COR-L47 (cell line): ENCODE data around the gene TMEM248.
"Not testable (repeated sequence)": the region's sequence is repeated elsewhere in the genome, so short reads cannot be mapped to it uniquely, and the experiment has no call there.

Source experiments
- DNase-seq: peaks from one replicate; lab custom pipeline; 2025; lab: John Stamatoyannopoulos, UW

TMEM248 gene

GRCh38 chr7:66920769-66921395, at the start of gene TMEM248:
TSS of gene TMEM248 (plus strand) at chr7:66921225. CDS start at chr7:66941866, 20,641 bp downstream.
- peak; percentile 81 for DNase-seq

GRCh38 chr7:66873476-66873875, 47.5 kb upstream of the TMEM248 start:
- no peak for DNase-seq

- DNase-seq: no peak
Observed at GRCh38 chr7:66877577-66878300, 43.3 kb upstream of the TMEM248 start.

GRCh38 chr7:66878301-66878685, 42.7 kb upstream of the TMEM248 start:
- DNase-seq: not testable (repeated sequence)

GRCh38 chr7:66880053-66880452, 41.0 kb upstream of the TMEM248 start:
- DNase-seq: no peak

GRCh38 chr7:66880577-66880976, 40.4 kb upstream of the TMEM248 start:
- not testable (repeated sequence) for DNase-seq

GRCh38 chr7:66883716-66884115, 37.3 kb upstream of the TMEM248 start:
- DNase-seq: no peak

- not testable (repeated sequence) for DNase-seq
Observed at GRCh38 chr7:66884556-66884955, 36.5 kb upstream of the TMEM248 start.

GRCh38 chr7:66886152-66886551, 34.9 kb upstream of the TMEM248 start:
- no peak for DNase-seq

GRCh38 chr7:66888223-66888622, 32.8 kb upstream of the TMEM248 start:
- DNase-seq: not testable (repeated sequence)

- DNase-seq: no peak
Observed at GRCh38 chr7:66894463-66895080, 26.5 kb upstream of the TMEM248 start.

- no peak for DNase-seq
Observed at GRCh38 chr7:66896441-66896840, 24.6 kb upstream of the TMEM248 start.

- DNase-seq: no peak
Observed at GRCh38 chr7:66899552-66900280, 21.3 kb upstream of the TMEM248 start.

- no peak for DNase-seq
Observed at GRCh38 chr7:66901941-66902843, 18.8 kb upstream of the TMEM248 start.

- no peak for DNase-seq
Observed at GRCh38 chr7:66902844-66903180, 18.2 kb upstream of the TMEM248 start.

GRCh38 chr7:66903360-66904062, 17.5 kb upstream of the TMEM248 start:
- DNase-seq: no peak

GRCh38 chr7:66904063-66904593, 16.9 kb upstream of the TMEM248 start:
- no peak for DNase-seq

GRCh38 chr7:66905278-66905677, 15.7 kb upstream of the TMEM248 start:
- no peak for DNase-seq

GRCh38 chr7:66905689-66906088, 15.3 kb upstream of the TMEM248 start:
- DNase-seq: no peak

GRCh38 chr7:66907731-66908130, 13.3 kb upstream of the TMEM248 start:
- no peak for DNase-seq

GRCh38 chr7:66908598-66908997, 12.4 kb upstream of the TMEM248 start:
- not testable (repeated sequence) for DNase-seq
